Retinal pigment epithelial cell (primary cell): ENCODE results near the gene MBOAT2.

Source experiments
- DNase-seq: peaks from one replicate; pipeline ENCODE4 v3.0.0-alpha.2; 2010; ENCODE audit warnings: low read depth
- H3K4me3 ChIP-seq: 2 replicates; pipeline ENCODE4 v1.5.1; 2011; ENCODE audit warnings: mild to moderate bottlenecking, low read length, control low read depth, moderate library complexity
- TF ChIP-seq, protein P1 (sequence below): conservative IDR thresholded peaks from 2 replicates; pipeline ENCODE4 v1.5.1; 2011; ENCODE audit warnings: low read depth, low read length, control low read depth, inconsistent platforms

Gene MBOAT2

DNA sequence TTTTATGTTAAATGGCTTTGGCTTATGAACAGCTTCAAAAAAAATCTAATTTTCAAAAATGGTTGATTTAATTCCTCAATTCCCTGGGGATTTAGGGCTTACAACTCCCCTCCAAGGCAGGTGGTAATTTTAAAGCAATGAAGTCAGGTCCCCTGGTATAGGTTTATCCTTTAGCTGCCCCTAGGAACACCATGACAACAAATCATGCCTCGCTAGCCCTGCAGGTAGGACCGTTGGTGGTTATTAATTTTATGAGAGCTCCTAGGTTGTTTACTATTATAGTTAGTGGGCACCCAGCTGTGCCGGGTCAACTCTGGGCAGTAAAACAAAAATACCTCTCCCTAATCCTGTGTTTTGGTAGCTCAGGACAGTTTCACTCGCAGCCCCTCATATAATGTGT is 26.2 kb upstream of the MBOAT2 start:
- DNase-seq, result no peak
- TF ChIP-seq, protein P1, sequence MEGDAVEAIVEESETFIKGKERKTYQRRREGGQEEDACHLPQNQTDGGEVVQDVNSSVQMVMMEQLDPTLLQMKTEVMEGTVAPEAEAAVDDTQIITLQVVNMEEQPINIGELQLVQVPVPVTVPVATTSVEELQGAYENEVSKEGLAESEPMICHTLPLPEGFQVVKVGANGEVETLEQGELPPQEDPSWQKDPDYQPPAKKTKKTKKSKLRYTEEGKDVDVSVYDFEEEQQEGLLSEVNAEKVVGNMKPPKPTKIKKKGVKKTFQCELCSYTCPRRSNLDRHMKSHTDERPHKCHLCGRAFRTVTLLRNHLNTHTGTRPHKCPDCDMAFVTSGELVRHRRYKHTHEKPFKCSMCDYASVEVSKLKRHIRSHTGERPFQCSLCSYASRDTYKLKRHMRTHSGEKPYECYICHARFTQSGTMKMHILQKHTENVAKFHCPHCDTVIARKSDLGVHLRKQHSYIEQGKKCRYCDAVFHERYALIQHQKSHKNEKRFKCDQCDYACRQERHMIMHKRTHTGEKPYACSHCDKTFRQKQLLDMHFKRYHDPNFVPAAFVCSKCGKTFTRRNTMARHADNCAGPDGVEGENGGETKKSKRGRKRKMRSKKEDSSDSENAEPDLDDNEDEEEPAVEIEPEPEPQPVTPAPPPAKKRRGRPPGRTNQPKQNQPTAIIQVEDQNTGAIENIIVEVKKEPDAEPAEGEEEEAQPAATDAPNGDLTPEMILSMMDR, result no peak
- no peak overlapping the region for H3K4me3 ChIP-seq

DNA sequence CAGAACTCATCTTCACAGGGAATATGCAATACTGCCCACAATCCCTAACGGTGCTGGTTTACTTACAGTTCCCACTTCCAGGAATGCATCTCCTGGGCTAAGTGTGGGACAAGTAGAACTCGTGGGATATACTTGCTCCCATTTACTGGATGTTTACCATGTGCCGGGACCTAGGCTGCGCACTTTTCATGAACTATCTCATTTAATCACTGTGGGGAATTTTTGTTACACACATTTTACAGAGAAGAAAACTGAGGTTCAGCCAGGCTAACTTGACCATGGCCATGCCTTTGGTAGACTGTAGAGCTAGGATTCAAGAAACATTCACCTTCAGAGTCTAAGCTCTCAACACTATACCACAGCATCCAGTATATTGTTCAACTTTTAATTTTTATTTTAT is 24.4 kb upstream of the MBOAT2 start:
- no peak overlapping the region for H3K4me3 ChIP-seq
- DNase-seq, result no peak
- TF ChIP-seq, protein P1, result no peak

DNA sequence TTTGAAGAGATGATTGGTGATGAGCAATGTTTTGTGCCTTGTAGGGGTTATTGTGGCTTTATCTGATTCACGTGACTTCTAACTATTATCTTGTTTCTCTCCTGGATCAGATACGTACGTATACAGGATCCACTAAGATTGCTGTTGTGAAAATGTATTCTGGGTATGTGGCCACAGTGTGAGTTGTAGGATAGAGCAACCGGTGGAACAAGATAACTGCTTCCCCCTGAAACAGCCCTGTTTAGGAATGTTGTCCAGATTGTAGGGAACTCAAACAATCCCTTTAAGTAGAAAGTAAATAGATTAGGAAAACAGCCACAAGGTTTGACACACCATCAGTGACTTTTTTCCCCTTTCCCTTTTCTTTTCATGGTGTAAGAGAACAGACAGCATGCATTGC is 22.3 kb upstream of the MBOAT2 start:
- no peak overlapping the region for H3K4me3 ChIP-seq
- TF ChIP-seq, protein P1, result no peak
- no peak for DNase-seq

DNA sequence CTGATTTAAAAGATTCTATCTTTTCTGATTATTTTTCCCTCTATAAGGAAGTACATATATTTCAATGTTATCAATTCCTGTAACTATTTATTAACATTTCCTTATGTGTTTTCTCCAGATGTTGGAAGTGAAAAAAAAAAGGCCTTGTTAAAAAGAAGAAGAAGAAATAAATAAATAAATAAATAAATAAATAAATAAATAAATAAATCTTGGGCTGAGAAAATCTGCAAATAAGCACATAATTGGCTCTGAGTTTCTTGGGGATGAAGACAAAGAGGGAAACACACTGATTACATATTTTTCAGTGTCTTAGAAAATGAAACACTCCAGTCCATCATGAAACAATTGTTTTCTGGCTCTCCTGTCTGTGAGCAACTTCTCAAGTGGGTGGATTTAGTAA is 21.1 kb upstream of the MBOAT2 start:
- no peak for DNase-seq
- TF ChIP-seq, protein P1, result no peak
- no peak overlapping the region for H3K4me3 ChIP-seq

DNA sequence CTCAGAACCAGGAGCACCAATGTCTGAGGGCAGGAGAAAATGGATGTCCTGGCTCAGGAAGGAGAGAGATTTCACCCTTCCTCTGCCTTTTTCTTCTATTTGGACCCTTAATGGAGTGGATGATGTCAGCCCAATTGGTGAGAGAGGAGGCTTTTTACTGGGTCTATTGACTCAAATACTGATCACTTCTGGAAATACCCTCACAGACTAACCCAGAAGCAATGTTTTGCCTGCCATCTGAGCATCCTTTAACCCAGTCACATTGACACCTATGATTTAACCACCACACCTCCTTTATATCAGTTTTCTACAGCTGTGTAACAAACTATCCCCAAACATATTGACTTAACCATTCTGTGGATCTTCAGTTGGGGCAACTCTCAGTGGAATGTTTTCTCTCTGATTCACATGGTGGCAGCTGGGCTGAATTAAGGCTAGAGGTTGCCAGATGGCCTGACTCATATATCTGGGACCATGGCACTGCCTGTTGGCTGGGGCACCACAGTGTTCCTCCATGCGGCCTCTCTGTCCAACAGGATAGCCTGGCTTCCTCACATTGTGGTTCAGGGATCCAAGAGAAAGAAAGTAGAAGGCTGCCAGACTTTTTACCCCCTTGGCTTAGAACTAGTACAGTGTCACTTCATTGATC is 18.2 kb upstream of the MBOAT2 start:
- no peak overlapping the region for H3K4me3 ChIP-seq
- DNase-seq, result no peak
- TF ChIP-seq, protein P1, result no peak

DNA sequence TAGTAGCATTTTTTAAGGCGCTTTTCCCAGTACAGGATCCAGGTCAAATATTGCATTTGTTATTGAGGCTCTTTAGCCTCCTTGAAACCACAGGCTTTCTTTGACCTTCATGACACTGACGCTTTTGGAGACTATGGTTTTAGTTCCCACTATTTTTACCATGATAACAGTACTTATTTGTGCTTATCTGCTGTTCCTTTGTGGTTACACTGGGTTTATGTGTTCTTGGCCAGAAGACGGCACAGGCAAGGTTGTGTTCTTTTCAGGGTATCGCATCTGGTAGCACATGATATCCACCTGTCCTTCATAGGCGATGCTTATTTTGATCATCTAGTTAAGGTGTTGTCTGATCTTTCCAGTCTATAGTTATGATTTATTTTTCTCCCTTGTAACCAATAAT is 16.8 kb upstream of the MBOAT2 start:
- H3K4me3 ChIP-seq, result no peak overlapping the region
- TF ChIP-seq, protein P1, result no peak
- no peak for DNase-seq

DNA sequence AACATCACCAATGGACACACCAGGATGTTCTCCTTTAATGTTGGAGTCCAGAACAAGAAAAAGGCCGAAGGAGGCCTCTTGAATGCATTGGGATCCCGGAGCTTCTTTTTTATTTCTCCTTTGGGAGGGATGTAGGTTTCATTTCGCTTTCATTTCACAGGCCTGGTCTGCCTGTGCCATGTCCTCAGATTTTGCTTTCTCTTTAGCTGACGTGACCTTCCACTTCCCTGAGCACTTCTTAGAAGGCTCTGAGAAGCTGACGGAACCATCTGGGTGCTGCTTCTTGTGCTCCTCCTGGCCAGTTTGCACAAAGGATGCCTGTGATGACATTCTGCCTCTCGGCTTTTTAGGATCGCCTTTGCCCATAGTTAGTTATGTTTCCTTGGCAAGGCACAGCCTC is 15.1 kb upstream of the MBOAT2 start:
- TF ChIP-seq, protein P1, result no peak
- no peak overlapping the region for H3K4me3 ChIP-seq
- DNase-seq, result no peak
